Pancreas (tissue), 10 donors: Measurements from ENCODE around the gene AADACL3. TPM values are rescaled to one million over a fixed set of nuclear protein-coding genes. Genes with fewer than 3 reads are reported as not detected.

Experiments used
- ATAC-seq, 4 donors: fragments of 200-7000 bp; cut with Tn5 transposase; one replicate each; pipeline versions ENCODE4 v1.8.0 to v1.9.1; 2020; ENCODE audit warnings: mild to moderate bottlenecking in 4 of 4, moderate library complexity in 4 of 4
- DNase-seq, 6 donors: peaks; one replicate each; pipeline ENCODE4 v3.0.0-alpha.2; 2020
- FAIRE-seq: peaks from 2 replicates; lab custom pipeline; 2012; peaks lifted over from hg19 to GRCh38; lab: Jason Lieb, UNC
- H3K27ac ChIP-seq, 4 donors: fragments of 200-600 bp; sonication (generic); 1 replicate in 3 of 4; 2 replicates in 1 of 4; pipeline versions ENCODE4 v1.5.0 to v1.8.0; 2020
- H3K27me3 ChIP-seq, 4 donors: fragments of 200-600 bp; one replicate each; pipeline ENCODE4 v1.8.0; 2021
- H3K36me3 ChIP-seq, 3 donors: fragments of 200-600 bp; sonication (generic) in 1 of 3; one replicate each; pipeline versions ENCODE4 v1.5.0 to v1.8.0; 2020 to 2021
- H3K4me1 ChIP-seq, 3 donors: fragments of 200-600 bp; one replicate each; pipeline ENCODE4 v1.8.0; 2021
- H3K4me3 ChIP-seq, 4 donors: fragments of 200-600 bp; sonication (generic) in 2 of 4; one replicate each; pipeline versions ENCODE4 v1.5.0 to v1.8.0; 2020 to 2021
- H3K9me3 ChIP-seq, 4 donors: fragments of 200-600 bp; one replicate each; pipeline ENCODE4 v1.8.0; 2021
- CTCF ChIP-seq, 4 donors: fragments of 200-600 bp; sonication (generic) in 3 of 4; IDR thresholded peaks; one replicate each; pipeline versions ENCODE4 v1.5.0 to v1.8.0; 2021; ENCODE audit warnings: antibody characterized with exemption in 4 of 4
- WGBS, 2 donors: extraction: QIAGEN DNeasy Blood & Tissue Kit; methylation state at CpG; one replicate each; pipeline ENCODE4 v1.1.7; 2013; 5-methylcytosine and 5-hydroxymethylcytosine counted together
- intact Hi-C, 3 donors: fragments of 100-400 bp; cut with DNase I; formaldehyde crosslinking; loops; one replicate each; pipeline versions ENCODE4 v1.11.1 to v1.14.2; 2022
- polyA plus RNA-seq, 2 donors: library from polyadenylated mRNA; stranded (reverse); fragments of 200-250 nt; gene quantifications; one replicate each; pipeline ENCODE4 v1.2.3, GENCODE V29; 2013
- total RNA-seq, 6 donors: library from RNA; stranded (reverse); fragmentation: NEBNext Ultra II Directional in 4 of 6; extraction: Animal tissue kit (Norgen Biotek cat#: 25700) in 4 of 6; gene quantifications; one replicate each; pipeline versions ENCODE4 v1.2.1 to v1.2.4, GENCODE V29; 2021 to 2023
- donor health status: healthy with polysubstance abuse.
- donor health status: DM: no; HTN: no; CAD: no; lungs with moderate emphysema.
- donor health status: DM: no; HTN: no; CAD: no.
- donor health status: control.
- donor health status: control.
- donor health status: Bipolar disorder and iron deficiency.
- donor health status: DM: yes; HTN: yes; CAD: no.
- donor health status: DM: no; HTN: no; CAD: no.
- donor health status: DM: no; HTN: no; CAD: no.
- donor health status: DM: yes; HTN: yes; CAD: no.

Gene AADACL3
- total and polyA plus RNA-seq, 8 donors = 0.02 TPM; not detected in 7

DNA sequence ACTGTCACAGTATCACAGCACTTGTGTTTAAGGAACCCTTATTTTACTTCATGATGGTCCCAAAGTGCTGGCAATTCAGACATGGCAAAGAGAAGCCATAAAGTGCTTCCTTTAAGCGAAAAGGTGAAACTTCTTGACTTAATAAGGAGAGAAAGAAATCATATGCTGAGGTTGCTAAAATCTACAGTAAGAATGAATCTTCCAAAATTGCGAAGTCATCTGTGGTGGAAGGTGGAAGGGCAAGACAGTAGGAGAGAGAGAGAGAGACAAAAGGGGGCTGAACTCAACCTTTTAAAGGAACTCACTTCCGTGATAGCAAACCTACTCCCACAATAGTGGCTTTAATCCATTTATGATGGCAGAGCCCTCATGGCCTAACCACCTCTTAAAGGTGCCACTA is 19.3 kb upstream of the AADACL3 start:
- no peak for TF ChIP-seq CTCF (IDR thresholded peaks at IDR 0.05)
- H3K36me3 ChIP-seq = no peaks in the 10 kb centered on the region
- no peaks in the 10 kb centered on the region for H3K27me3 ChIP-seq
- no peaks in the 10 kb centered on the region for H3K4me1 ChIP-seq
- ATAC-seq (no peak), DNase-seq (no peak), FAIRE-seq (no peak)
- WGBS, 2 donors = 73% methylated on average over 3 of the region's 3 CpGs
- H3K9me3 ChIP-seq = no peaks in the 10 kb centered on the region
- intact Hi-C loops = no loop called here
- H3K27ac ChIP-seq = no peak overlapping the region
- no peak overlapping the region for H3K4me3 ChIP-seq

GRCh38 chr1:12697397-12697796 is 18.5 kb upstream of the AADACL3 start:
- no peak for TF ChIP-seq CTCF (IDR thresholded peaks at IDR 0.05)
- no peaks in the 10 kb centered on the region for H3K9me3 ChIP-seq
- 76 to 81% methylated on average over 3 of the region's 3 CpGs for WGBS, 2 donors
- H3K27ac ChIP-seq = no peak overlapping the region
- no peak for FAIRE-seq
- intact Hi-C loops = no loop called here
- no peaks in the 10 kb centered on the region for H3K36me3 ChIP-seq
- H3K27me3 ChIP-seq = no peaks in the 10 kb centered on the region
- H3K4me1 ChIP-seq = no peaks in the 10 kb centered on the region
- no peak for ATAC-seq
- no peak overlapping the region for H3K4me3 ChIP-seq
- no peak for DNase-seq

DNA sequence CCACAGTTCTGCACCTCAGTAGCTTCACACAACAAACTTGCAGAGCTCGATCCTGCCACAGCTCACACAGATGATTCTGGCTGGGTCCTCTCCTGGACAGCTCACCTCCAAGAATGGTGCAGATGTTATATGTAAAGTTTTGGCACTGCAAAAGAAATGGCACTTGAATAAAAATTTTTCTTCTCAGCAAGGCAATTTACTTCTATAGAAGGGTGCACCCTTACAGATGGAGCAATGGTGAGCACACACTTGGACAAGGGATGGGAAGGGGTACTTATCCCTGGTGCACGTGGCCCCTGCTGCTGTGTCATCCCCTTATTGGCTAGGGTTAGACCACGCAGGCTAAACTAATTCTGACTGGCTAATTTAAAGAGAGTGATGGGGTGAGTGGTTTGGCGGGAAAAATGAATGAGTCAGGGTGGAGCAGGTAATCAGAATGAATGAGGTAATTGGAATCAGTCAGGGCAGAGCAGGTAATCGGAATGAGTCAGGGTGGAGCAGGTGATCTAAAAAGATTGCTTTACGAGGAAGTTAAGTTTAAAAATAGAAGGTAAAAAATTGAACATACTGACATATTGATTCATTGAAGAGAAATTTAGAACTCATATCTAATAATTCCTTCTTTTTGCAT is 12.0 kb upstream of the AADACL3 start:
- TF ChIP-seq CTCF (IDR thresholded peaks at IDR 0.05) = no peak
- intact Hi-C loops = no loop called here
- no peak for DNase-seq
- H3K27ac ChIP-seq = no peak overlapping the region
- no peaks in the 10 kb centered on the region for H3K9me3 ChIP-seq
- 48 to 56% methylated on average over 6 of the region's 6 CpGs for WGBS, 2 donors
- H3K27me3 ChIP-seq = no peaks in the 10 kb centered on the region
- no peak for FAIRE-seq
- no peak for ATAC-seq
- H3K4me3 ChIP-seq = no peak overlapping the region
- H3K4me1 ChIP-seq = no peaks in the 10 kb centered on the region
- no peaks in the 10 kb centered on the region for H3K36me3 ChIP-seq

DNA sequence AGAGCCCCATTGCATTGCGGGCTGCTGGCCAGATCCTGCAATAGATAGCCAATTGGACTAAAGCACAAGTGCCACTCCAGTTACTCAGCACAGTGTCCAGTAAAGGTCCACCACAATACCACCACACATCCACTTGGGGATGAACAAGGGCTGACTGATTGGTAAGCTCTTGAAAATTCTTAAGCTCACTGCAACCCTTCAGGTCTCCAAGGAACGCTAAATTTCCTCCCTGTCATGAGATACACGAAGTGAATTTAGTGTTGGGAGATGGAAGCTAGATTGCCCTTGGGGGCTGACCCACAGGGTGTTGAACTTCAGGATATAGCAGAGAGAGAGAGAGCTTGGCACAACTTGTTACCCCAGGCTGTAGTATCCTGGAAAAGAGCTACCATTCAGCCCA is 9.8 kb upstream of the AADACL3 start:
- H3K27ac ChIP-seq = no peak overlapping the region
- no peak for TF ChIP-seq CTCF (IDR thresholded peaks at IDR 0.05)
- H3K4me3 ChIP-seq = no peak overlapping the region
- no peaks in the 10 kb centered on the region for H3K4me1 ChIP-seq
- no peaks in the 10 kb centered on the region for H3K27me3 ChIP-seq
- intact Hi-C loops = no loop called here
- no peaks in the 10 kb centered on the region for H3K9me3 ChIP-seq
- H3K36me3 ChIP-seq = no peaks in the 10 kb centered on the region
- DNase-seq (no peak), ATAC-seq (no peak), FAIRE-seq (no peak)
- WGBS, 2 donors = 59 to 75% methylated on average over 3 of the region's 3 CpGs

DNA sequence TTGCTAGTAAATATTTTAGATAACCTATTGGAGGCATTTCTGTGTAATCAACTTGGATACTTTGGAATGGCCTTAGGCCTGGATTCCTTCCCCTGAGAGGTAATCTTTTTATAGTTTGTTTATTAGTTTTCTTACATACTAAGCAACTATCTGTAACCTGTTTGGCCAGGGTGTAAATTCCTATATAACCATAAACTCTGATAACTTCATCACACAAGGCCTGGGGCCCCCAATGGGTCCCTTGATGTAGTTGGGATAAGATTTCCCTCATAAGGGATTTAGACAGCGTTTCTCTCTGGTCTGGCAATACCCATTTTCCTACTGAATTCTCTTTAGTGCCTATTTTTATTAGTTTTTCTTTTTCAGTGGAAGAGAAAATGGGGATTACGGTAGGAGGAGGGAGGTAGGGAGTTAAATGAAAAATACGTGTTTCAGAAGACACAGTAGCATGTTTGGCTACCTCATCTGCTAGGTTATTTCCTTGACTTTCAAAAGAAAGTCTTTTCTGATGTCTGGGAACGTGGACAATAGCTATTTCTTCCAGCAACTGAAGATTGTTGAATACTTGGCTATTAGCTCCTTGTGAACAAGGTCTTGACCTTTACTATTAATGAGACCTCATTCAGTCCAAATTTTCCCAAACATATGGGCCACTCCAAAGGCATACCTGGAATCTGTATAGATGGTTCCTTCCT is 7.4 kb upstream of the AADACL3 start:
- intact Hi-C loops = no loop called here
- no peak for TF ChIP-seq CTCF (IDR thresholded peaks at IDR 0.05)
- Histone ChIP-seq H3K27ac (no peak overlapping the region), H3K27me3 (no peaks in the 10 kb centered on the region), H3K4me3 (no peak overlapping the region), H3K36me3 (no peaks in the 10 kb centered on the region), H3K9me3 (no peaks in the 10 kb centered on the region), H3K4me1 (no peaks in the 10 kb centered on the region)
- no peak for DNase-seq
- 65 to 73% methylated on average over 4 of the region's 4 CpGs for WGBS, 2 donors
- no peak for FAIRE-seq
- no peak for ATAC-seq
